GM19025 (cell line): ENCODE measurements around the gene ESR2.
A peak's percentile ranks its signal among the peaks of the same experiment; 100 is the strongest.

Experiments
- ATAC-seq: cut with Tn5 transposase; IDR thresholded peaks from one replicate; pipeline ENCODE4 v1.9.1; 2021; ENCODE audit warnings: mild to moderate bottlenecking, low read depth, moderate library complexity; ENCODE audit not compliant: unreplicated experiment

ESR2 gene

DNA sequence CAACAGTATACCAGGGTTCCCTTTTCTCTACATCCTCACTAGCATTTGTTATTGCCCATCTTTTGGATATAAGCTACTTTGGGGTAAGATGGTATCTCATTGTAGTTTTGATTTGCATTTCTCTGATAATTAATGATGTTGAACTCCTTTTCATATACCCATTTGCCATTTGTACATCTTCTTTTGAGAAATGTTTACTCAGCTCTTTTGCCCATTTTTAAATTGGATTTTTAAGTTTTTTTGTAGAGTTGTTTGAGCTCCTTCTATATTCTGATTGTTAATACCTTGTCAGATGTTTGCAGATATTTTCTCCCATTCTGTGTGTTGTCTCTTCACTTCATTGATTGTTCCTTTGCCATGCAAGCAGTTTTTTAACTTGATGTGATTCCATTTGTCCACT, 22.2 kb downstream of the ESR2 start:
- no peak for ATAC-seq

GRCh38 chr14:64266239-64266638, 27.9 kb downstream of the ESR2 start:
- no peak for ATAC-seq

GRCh38 chr14:64265222-64265621, 28.9 kb downstream of the ESR2 start:
- ATAC-seq: no peak

- no peak for ATAC-seq
Measured at GRCh38 chr14:64260418-64260817, 33.8 kb downstream of the ESR2 start.

GRCh38 chr14:64255756-64256155, 38.4 kb downstream of the ESR2 start:
- ATAC-seq: no peak

- ATAC-seq: no peak
Measured at GRCh38 chr14:64253672-64254071, 40.5 kb downstream of the ESR2 start.

- no peak for ATAC-seq
Measured at GRCh38 chr14:64249363-64249762, 44.8 kb downstream of the ESR2 start.

GRCh38 chr14:64248689-64249088, 45.5 kb downstream of the ESR2 start:
- no peak for ATAC-seq

DNA sequence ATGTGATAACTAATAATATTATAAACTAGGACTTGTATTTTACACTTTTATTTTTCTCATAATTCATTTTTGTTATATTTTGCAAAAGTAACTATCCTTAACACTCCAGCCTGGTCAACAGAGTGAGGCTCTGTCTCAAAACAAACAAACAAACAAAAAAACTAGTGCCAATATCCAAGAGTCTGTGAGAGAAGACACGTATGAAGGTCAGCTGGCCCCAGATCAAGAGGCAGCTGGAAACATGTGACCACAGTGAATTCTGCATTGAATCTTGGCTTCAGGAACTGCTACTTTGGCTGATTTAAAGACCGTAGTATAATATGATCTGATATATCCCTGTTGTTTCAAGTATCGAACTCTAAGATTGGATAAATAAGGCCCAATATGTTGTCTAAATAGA, 47.0 kb downstream of the ESR2 start:
- no peak for ATAC-seq

DNA sequence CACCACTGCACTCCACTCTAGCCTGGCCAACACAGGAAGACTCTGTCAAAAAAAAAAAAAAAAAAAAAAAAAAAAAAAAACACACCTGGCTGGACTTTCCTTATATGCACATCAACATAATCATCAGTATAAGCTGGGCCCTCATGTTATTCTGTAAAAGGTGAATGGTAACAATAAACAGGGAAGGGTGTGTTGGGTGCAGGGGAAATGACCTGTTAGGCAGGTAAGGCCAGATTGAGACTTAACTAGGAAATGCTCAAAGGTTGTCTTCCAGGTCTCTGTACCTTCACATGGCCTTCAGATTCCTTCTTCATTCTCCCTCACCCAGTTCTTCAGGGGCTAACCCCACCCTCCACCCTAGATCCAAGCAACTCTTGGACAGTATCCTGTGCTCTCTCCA, 47.5 kb downstream of the ESR2 start:
- ATAC-seq: no peak

DNA sequence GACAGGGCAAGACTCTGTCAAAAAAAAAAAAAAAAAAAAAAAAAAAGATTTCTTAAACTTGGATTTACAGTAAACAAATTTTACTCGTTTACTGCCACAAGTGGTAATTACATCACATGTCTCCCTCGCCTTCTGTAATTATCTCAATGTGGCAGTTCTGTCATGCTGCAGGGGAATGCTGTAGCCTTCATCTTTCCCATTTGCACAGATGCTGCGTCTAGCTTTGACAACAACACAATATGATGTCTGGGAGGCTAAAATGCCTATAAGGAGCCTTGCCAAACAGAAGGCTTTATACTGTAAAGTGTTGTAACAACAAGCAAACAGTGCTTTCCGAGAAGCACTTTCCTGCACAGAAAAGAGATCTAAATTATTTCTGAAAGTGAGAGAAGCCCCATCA, 48.7 kb downstream of the ESR2 start:
- no peak for ATAC-seq

GRCh38 chr14:64244279-64244678, 49.9 kb downstream of the ESR2 start:
- no peak for ATAC-seq

DNA sequence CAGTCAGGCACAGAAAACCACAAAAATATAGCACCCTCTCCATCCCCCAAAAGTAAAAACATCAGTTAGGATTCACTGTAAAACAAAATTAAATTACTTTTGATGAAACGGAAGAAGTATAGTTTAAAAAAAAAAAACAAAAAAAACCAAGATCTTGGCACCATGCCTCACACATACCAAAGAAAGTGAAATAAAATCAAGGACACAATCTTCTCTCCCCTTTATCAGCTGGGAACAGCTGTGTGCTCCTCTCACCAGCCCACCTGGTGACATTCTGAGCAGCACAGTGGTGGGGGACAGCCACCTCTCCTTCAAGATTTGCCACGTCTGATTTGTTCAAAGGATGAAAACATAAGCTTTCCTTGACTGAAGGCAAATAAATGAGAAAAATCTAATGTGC, 55.5 kb downstream of the ESR2 start:
- no peak for ATAC-seq

DNA sequence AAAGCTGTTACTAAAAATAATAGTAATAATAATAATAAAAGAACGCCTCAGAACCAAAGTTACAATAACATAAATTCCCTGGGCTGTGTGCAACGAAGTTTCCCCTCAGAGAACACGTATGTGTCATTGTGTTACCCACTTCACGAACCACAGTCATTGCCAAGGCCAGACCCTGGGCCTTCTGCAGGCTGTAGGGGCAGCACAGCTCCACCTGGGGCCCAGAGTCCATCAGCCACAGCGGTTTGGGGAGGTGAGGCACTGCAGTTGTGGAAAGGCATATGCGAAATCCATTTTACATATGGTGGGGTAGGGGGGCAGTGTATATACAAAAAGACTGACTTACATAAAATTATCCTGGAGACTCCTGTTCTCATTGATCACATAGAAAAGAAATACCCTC, 56.1 kb downstream of the ESR2 start:
- no peak for ATAC-seq

GRCh38 chr14:64235652-64236640, 58.2 kb downstream of the ESR2 start:
- ATAC-seq: peak; percentile 46

DNA sequence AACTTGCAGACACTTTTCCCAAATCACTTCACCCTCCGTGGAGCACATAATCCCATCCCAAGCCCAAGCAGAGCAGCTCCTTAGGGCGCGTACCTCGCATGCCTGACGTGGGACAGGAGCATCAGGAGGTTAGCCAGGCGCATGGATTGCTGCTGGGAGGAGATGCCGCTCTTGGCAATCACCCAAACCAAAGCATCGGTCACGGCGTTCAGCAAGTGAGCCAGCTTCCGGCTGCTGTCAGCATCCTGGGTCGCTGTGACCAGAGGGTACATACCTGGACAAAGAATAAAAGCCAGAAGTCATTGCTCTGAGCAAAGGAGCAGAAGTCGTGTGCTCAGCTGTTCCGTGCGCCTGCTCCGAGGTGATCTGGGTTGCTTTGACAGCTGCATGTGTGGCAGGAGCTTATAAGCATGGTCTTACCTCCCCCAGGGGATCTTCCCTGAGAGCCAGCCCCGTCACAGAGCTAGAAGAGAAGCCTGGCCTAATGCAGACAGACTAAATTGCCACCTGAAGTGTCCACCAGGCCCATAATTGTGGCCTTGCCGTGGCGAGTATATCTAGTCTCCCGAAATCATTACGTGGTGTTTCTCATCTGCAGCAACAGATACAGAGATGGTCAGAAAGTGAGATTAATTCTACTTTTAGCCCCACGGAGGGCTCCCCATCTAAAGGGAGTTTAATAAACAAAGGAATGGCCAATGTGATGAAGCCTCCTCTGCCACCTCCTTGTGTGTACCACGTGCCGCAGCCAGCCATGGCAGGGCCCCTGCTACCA, 59.1 kb downstream of the ESR2 start:
- no peak for ATAC-seq

DNA sequence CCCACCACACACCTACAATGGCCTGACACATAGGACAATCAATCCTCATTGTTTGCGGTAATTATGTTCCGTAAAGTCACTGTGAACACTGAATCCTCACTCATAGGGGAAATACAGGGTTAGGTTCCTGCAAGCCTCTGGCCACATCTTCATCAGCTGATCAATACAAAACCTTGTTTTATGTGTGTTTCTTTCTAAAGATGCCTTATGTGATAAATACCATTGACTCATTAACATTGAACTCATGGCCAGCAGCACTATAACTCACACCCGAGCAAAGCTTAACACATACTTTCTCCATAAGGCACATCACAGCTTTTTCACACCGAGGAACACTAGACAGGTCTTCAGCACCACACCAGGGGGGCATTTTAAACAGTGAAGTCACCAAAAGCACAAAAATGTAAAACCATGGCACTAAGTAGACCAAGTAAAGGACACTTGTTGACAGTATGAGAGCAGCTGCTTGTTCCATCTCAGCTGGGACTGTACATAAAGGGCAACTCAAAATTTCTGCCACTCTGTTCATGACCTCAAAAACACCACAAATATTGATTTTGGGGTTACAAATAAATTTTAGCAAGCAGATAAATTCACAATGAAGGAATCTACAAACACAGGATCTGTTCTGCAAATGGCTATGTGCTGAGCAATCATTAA, 60.5 kb downstream of the ESR2 start:
- no peak for ATAC-seq

GRCh38 chr14:64232944-64233343, 61.2 kb downstream of the ESR2 start:
- ATAC-seq: no peak

DNA sequence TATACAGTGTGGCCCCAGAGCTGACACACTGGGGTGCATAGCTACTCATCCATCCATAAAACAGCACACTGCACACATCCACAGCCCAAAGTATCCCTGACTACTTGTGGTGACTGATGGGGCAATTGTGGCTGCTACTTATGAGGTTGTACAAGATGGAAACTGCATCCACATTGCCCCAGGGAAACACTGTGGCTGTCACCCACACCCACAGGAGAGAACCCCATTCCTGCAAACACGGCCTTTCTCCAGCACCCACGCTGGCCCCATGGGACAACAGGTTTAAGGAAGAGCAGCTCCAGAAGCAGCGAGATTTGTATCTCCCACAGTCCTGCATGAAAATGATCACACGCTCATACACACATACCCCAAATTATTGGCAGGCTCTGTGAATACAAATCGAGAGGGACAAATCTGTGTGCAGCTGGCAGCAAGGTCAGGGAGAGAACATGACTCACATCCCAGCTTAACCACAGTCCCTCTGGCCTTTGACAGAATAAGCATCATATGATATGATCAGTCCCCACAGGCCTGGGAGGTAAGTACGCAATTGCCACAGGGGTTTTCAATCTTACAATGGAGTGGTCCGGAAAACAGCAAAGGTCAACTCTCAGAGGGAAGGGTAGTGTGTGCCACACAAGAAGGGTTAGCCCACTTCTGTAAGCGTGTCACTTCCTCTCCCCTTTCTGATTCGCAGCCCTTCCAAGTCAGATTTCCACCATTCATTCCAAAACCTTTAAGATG, 61.9 kb downstream of the ESR2 start:
- ATAC-seq: peak; percentile 51

DNA sequence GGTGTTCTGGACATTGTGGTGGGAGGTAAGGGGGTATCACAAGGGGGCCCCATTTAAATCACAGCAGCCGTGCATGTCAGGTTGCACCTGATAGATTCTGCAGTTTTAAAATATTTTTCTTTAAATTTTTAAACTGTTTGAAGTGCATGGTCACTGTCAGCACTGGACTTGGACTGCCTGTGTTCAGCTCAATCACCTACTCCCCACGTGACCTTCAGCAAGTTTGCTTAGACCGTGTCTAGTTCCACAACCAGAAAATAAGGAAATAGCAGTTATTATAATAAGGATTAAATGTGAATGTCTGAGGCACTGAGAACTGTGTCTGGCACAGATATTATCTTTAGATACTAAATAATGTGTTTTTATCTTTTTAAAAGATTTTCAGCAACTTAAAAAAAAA, 64.7 kb downstream of the ESR2 start:
- ATAC-seq: no peak
